Testis (tissue), 2 donors: ENCODE measurements around the gene RORB.

Experiments used
- CTCF ChIP-seq, 3 experiments: fragments of 450-650 bp in 2 of 3; fragments of 200-600 bp in 1 of 3; sonication (generic) in 1 of 3; IDR thresholded peaks; one replicate each; pipeline ENCODE4 v1.5.1; 2016 to 2019; ENCODE audit warnings: antibody characterized with exemption in 3 of 3, mild to moderate bottlenecking in 2 of 3, moderate library complexity in 1 of 3
- POLR2A ChIP-seq: fragments of 450-650 bp; IDR thresholded peaks from one replicate; pipeline ENCODE4 v1.6.1; 2017; ENCODE audit warnings: antibody characterized with exemption, mild to moderate bottlenecking, moderate library complexity

- TF ChIP-seq CTCF (IDR thresholded peaks at IDR 0.05) (no peak), POLR2A (no peak)
Observed at GRCh38 chr9:74683322-74683721, 186.2 kb downstream of the RORB start.
